Neural cell (in vitro differentiated cells): ENCODE data around the gene MYL7.

Experiments
- EP300 ChIP-seq: fragments of 450-650 bp; conservative IDR thresholded peaks from 2 replicates; pipeline ENCODE4 v1.6.1; 2014; ENCODE audit warnings: antibody characterized with exemption, mild to moderate bottlenecking, moderate library complexity; ENCODE audit not compliant: poor library complexity, severe bottlenecking
- EZH2 ChIP-seq: fragments of 200-600, 300-800 bp; shearing (Covaris generic), sonication (generic); IDR thresholded peaks from 2 replicates; pipeline ENCODE4 v1.6.1; 2014; ENCODE audit warnings: antibody characterized with exemption, low read length, borderline replicate concordance, mild to moderate bottlenecking; ENCODE audit not compliant: insufficient read depth, poor library complexity, severe bottlenecking
- POLR2AphosphoS5 ChIP-seq: IDR thresholded peaks from 2 replicates; pipeline ENCODE4 v1.6.1; 2012
- RAD21 ChIP-seq: fragments of 450-650 bp; conservative IDR thresholded peaks from 2 replicates; pipeline ENCODE4 v1.6.1; 2014; ENCODE audit warnings: antibody characterized with exemption, mild to moderate bottlenecking, moderate library complexity
- TAF1 ChIP-seq: IDR thresholded peaks from 2 replicates; pipeline ENCODE4 v1.6.1; 2012; ENCODE audit warnings: low read depth
- TF ChIP-seq, protein P1 (sequence below): fragments of 450-650 bp; IDR thresholded peaks from 2 replicates; pipeline ENCODE4 v1.5.1; 2014; ENCODE audit warnings: antibody characterized with exemption, mild to moderate bottlenecking, moderate library complexity; ENCODE audit not compliant: poor library complexity, severe bottlenecking

DNA sequence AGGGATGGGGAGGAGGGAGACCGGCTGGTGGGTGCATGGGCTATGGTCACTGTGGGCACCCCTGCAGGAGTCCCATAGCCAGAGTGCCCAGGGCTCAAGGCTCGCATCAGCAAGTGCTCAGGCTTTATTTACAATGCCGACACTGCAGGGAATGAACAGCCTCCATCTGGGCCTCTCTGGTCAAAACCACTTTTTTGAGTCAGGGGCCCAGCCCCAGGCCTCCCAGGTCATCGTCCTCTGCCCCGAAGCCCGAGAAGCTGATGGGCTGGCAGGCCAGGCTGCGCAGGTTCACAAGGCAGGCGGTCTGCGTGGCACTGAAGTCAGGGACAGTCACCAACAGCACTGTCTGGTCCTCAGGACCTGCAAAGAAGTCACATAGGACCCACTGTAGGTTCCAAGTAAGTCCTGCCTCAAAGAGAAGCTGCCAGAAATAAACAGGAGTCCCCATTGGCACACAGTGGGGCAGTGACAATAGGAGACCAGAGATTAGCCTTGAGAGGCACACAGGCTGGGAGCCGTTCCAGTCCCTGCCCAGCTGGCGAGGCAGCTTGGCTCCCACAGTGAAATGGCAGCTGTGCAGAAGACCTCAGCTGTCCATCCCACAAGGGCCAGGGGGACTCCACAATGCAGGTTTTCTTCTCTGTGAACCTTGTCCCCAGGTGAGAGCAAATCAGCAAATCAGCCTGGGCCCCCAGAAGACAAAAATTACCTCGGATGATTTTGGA, 26.4 kb downstream of the MYL7 start:
- TF ChIP-seq EZH2 (no peak), TAF1 (no peak), POLR2AphosphoS5 (no peak), RAD21 (no peak), EP300 (no peak)
- TF ChIP-seq, protein P1, sequence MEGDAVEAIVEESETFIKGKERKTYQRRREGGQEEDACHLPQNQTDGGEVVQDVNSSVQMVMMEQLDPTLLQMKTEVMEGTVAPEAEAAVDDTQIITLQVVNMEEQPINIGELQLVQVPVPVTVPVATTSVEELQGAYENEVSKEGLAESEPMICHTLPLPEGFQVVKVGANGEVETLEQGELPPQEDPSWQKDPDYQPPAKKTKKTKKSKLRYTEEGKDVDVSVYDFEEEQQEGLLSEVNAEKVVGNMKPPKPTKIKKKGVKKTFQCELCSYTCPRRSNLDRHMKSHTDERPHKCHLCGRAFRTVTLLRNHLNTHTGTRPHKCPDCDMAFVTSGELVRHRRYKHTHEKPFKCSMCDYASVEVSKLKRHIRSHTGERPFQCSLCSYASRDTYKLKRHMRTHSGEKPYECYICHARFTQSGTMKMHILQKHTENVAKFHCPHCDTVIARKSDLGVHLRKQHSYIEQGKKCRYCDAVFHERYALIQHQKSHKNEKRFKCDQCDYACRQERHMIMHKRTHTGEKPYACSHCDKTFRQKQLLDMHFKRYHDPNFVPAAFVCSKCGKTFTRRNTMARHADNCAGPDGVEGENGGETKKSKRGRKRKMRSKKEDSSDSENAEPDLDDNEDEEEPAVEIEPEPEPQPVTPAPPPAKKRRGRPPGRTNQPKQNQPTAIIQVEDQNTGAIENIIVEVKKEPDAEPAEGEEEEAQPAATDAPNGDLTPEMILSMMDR: no peak
